Stomach smooth muscle (tissue), 2 donors: ENCODE measurements around the gene CSNK2A1.

Experiments
- H3K27ac ChIP-seq: one replicate; pipeline ENCODE4 v1.7.0; 2013; ENCODE audit warnings: mild to moderate bottlenecking, low read length, inconsistent platforms
- H3K27me3 ChIP-seq, 2 donors: one replicate each; pipeline ENCODE4 v1.7.0; 2013; ENCODE audit warnings: low read length in 2 of 2; ENCODE audit not compliant: insufficient read depth in 2 of 2, control insufficient read depth in 1 of 2
- H3K36me3 ChIP-seq, 2 donors: one replicate each; pipeline ENCODE4 v1.7.0; 2013; ENCODE audit warnings: low read length in 2 of 2; ENCODE audit not compliant: control insufficient read depth in 2 of 2, insufficient read depth in 2 of 2
- H3K4me1 ChIP-seq: one replicate; pipeline ENCODE4 v1.7.0; 2013; ENCODE audit warnings: low read length; ENCODE audit not compliant: control insufficient read depth, insufficient read depth
- H3K4me3 ChIP-seq, 2 donors: one replicate each; pipeline ENCODE4 v1.7.0; 2013; ENCODE audit warnings: low read length in 2 of 2
- H3K9ac ChIP-seq, 2 donors: one replicate each; pipeline ENCODE4 v1.7.0; 2013; ENCODE audit warnings: low read length in 2 of 2, mild to moderate bottlenecking in 1 of 2
- H3K9me3 ChIP-seq, 2 donors: one replicate each; pipeline ENCODE4 v1.7.0; 2013; ENCODE audit warnings: low read length in 2 of 2; ENCODE audit not compliant: control insufficient read depth in 2 of 2
- donor health status: healthy.
- donor health status: Pancreatic carcinoma.

Gene CSNK2A1

DNA sequence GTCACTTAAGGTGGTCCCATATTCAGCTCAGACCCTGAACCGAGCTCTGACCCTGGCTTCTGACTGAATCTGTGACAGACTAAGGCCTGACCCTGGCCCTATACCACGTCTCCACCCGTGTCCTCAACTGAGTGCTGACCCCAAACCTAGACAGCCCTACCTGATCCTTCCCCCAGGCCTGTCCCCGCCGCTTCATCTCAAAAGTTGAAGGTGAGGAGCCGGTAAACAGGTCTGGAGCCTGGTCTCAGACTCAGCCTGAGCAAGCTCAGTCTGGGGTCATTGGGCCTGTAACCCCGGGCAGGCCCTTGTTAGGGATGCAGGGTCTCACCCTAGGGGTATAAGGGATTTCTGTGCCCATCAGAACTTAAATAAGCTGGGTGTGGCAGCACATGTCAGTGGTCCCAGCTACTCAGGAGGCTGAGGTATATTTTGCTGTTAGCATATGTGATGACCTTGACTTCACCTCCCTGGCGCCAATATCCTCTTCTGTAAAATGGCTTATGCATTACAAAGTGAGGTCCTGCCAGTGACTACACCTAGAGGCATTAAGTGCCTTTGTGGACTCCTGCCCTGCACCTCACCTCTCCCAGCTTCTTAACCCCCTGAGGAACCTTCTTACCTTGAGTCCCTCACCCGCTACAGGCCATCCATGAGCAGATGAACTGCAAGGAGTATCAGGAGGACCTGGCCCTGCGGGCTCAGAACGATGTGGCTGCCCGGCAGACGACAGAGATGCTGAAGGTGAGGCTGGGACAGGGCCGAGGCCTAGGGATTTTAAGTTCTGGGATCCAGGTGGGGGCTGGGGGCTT is 115.5 kb downstream of the CSNK2A1 start:
- H3K4me3 ChIP-seq: no peak overlapping the region
- H3K4me1 ChIP-seq: peaks cover 4% of the 10 kb centered on the region
- no peaks in the 10 kb centered on the region for H3K9me3 ChIP-seq
- H3K27me3 ChIP-seq: no peaks in the 10 kb centered on the region
- H3K27ac ChIP-seq: no peak overlapping the region
- H3K9ac ChIP-seq: no peak overlapping the region
- H3K36me3 ChIP-seq: peaks cover 16 to 36% of the 10 kb centered on the region in 2 donors

DNA sequence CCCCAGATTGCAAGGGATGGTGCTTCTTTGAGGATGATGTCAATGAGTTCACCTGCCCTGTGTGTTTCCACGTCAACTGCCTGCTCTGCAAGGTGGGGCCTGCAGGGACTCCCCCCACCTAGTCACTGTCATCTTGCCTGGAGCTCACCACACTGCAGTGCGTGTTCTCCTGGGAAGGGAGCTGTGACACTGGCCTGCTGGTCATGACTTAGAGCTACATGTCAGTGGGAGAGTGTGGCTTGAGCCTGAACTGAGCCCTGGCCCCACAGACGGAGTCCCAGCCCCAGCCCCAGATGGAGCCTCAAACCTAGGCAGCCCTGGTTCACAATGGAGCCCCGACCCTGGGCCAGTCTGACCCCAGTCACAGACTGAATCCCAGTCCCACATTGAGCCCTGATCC is 116.2 kb downstream of the CSNK2A1 start:
- Histone ChIP-seq H3K4me1 (peaks cover 4% of the 10 kb centered on the region), H3K27me3 (no peaks in the 10 kb centered on the region), H3K27ac (no peak overlapping the region), H3K9ac (no peak overlapping the region), H3K36me3 (peaks cover 16 to 31% of the 10 kb centered on the region in 2 donors), H3K9me3 (no peaks in the 10 kb centered on the region), H3K4me3 (no peak overlapping the region)

DNA sequence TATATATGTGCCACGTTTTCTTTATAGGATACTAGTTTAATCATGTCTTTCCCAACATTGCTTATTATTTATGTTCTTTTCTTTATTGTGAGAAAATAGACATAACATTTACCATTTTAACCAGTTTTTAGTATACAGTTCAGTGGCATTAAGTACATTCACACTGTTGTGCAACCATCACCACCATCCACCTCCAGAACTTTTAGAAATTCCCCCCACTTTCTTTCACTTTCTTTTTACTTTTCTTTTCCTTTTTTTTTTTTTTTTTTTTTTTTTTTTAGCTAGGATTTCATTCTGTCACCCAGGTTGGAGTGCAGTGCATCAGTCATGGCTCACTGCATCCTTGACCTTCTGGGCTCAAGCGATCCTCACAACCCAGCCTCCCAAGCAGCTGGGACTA is 117.0 kb downstream of the CSNK2A1 start:
- Histone ChIP-seq H3K36me3 (peaks cover 14 to 35% of the 10 kb centered on the region in 2 donors), H3K27me3 (no peaks in the 10 kb centered on the region), H3K9me3 (no peaks in the 10 kb centered on the region), H3K4me3 (no peak overlapping the region), H3K9ac (no peak overlapping the region), H3K27ac (no peak overlapping the region), H3K4me1 (peaks cover 4% of the 10 kb centered on the region)
